Measurements from ENCODE around the gene TMEM187.

DNA sequence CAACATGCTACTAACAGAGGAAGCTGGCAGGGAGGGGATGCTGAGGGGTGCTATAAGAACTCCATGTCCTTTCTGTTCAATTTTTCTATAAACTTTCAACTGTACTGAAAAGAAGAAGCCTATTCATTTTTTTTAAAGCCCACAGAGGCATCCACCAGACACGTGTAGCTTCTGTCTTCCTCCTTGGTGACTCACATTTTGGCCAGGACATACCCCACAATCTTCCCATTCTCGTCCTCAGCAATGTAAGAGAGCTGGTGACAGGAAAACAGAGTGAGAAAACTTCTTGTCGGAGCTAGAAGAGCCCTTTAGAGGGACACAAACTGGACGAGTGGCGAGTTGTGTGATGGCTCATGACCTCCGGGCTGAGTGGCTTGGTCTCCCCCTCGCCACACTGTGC is 38.8 kb upstream of the TMEM187 start:
- TF ChIP-seq EZH2 (IDR thresholded peaks at IDR 0.05) = no peak
- TF ChIP-seq POLR2AphosphoS5 (IDR thresholded peaks at IDR 0.05; ENCODE audit: borderline replicate concordance, low read depth, low read length) = no peak
- no peak for TF ChIP-seq FOXP2 (optimal IDR thresholded peaks at IDR 0.05; ENCODE audit: control extremely low read depth, extremely low read length, insufficient read depth)

All from SK-N-MC (cell line).